ENCODE measurements around the gene APOL4. TPM values are rescaled to one million over a fixed set of nuclear protein-coding genes. Genes with fewer than 3 reads are reported as not detected.
"Not testable (repeated sequence)": the region's sequence is repeated elsewhere in the genome, so short reads cannot be mapped to it uniquely, and the experiment has no call there.

The APOL4 gene
- total RNA-seq, 8 experiments from 2014 or later = 0.08 to 32.6 (median 5.1) TPM; not detected in 1

- Histone ChIP-seq H3K27ac (peak overlapping the region in 1 of 2 donors; percentile 85), H3K4me3 (no peak overlapping the region), H3K4me1 (replicated peaks in 1 of 2) (peaks cover 33 to 55% of the 10 kb centered on the region in 2 donors)
- 100% methylated on average over 1 of the region's 3 CpGs; no CpG with 5 or more reads in 6 of the 10 experiments for WGBS, 10 experiments
- no peak for ATAC-seq (replicated peaks in 6 of 8)
- in situ Hi-C loops (cut with MboI; ENCODE audit: low pct_unique_long_range_greater_than_20kb in 2 of 9, low sequenced_read_pairs in 9 of 9, unreplicated experiment in 9 of 9) = loop anchor here in 1 of 9 experiments (10.0 kb wide), 1 partner anchor 76 kb away; no protein-coding TSS in a partner anchor
Observed at GRCh38 chr22:36198536-36198935, 3.1 kb downstream of the APOL4 start.

- Histone ChIP-seq H3K4me3 (no peak overlapping the region), H3K27ac (peak overlapping the region; percentile 61 to 85), H3K4me1 (replicated peaks in 1 of 2) (peaks cover 26 to 50% of the 10 kb centered on the region in 2 donors)
- in situ Hi-C loops (cut with MboI; ENCODE audit: low pct_unique_long_range_greater_than_20kb in 2 of 9, low sequenced_read_pairs in 9 of 9, unreplicated experiment in 9 of 9) = loop anchor here in 1 of 9 experiments (10.0 kb wide), 1 partner anchor 77 kb away; no protein-coding TSS in a partner anchor
- WGBS, 10 experiments = 0 to 93% (median 43%) methylated on average over 1 to 5 of the region's 8 CpGs; no CpG with 5 or more reads in 1 of the 10 experiments
- peak in 6 of 8 experiments; percentile 2 to 78 (median 71) for ATAC-seq (replicated peaks in 6 of 8)
Observed at GRCh38 chr22:36197514-36198146, 4.0 kb downstream of the APOL4 start.

- Histone ChIP-seq H3K4me3 (no peak overlapping the region), H3K27ac (peak overlapping the region; percentile 61 to 85), H3K4me1 (replicated peaks in 1 of 2) (peaks cover 26 to 44% of the 10 kb centered on the region in 2 donors)
- 0 to 20% (median 4%) methylated on average over 1 to 3 of the region's 5 CpGs; no CpG with 5 or more reads in 7 of the 10 experiments for WGBS, 10 experiments
- in situ Hi-C loops (cut with MboI; ENCODE audit: low pct_unique_long_range_greater_than_20kb in 2 of 9, low sequenced_read_pairs in 9 of 9, unreplicated experiment in 9 of 9) = loop anchor here in 1 of 9 experiments (10.0 kb wide), 1 partner anchor 78 kb away; no protein-coding TSS in a partner anchor
- peak; percentile 47 to 93 (median 88) for ATAC-seq (replicated peaks in 6 of 8)
Observed at GRCh38 chr22:36197065-36197440, 4.6 kb downstream of the APOL4 start.

GRCh38 chr22:36196254-36197064, 5.2 kb downstream of the APOL4 start:
- H3K4me3 ChIP-seq = no peak overlapping the region
- in situ Hi-C loops (cut with MboI; ENCODE audit: low pct_unique_long_range_greater_than_20kb in 2 of 9, low sequenced_read_pairs in 9 of 9, unreplicated experiment in 9 of 9) = loop anchor here in 1 of 9 experiments (10.0 kb wide), 1 partner anchor 78 kb away; no protein-coding TSS in a partner anchor
- peak in 3 of 8 experiments; percentile 28 to 74 (median 48) for ATAC-seq (replicated peaks in 6 of 8)
- H3K27ac ChIP-seq = peak overlapping the region; percentile 20 to 71
- H3K4me1 ChIP-seq (replicated peaks in 1 of 2) = peaks cover 26 to 38% of the 10 kb centered on the region in 2 donors
- WGBS, 10 experiments = 0 to 100% (median 40%) methylated on average over 2 to 3 of the region's 6 CpGs; no CpG with 5 or more reads in 6 of the 10 experiments

GRCh38 chr22:36194971-36195370, 6.6 kb downstream of the APOL4 start:
- peak in 7 of 8 experiments; percentile 13 to 58 (median 46) for ATAC-seq (replicated peaks in 6 of 8)
- 20 to 50% methylated on average over 2 to 3 of the region's 5 CpGs; no CpG with 5 or more reads in 8 of the 10 experiments for WGBS, 10 experiments
- in situ Hi-C loops (cut with MboI; ENCODE audit: low pct_unique_long_range_greater_than_20kb in 2 of 9, low sequenced_read_pairs in 9 of 9, unreplicated experiment in 9 of 9) = loop anchor here in 1 of 9 experiments (10.0 kb wide), 1 partner anchor 80 kb away; no protein-coding TSS in a partner anchor
- Histone ChIP-seq H3K4me1 (replicated peaks in 1 of 2) (peaks cover 26 to 36% of the 10 kb centered on the region in 2 donors), H3K4me3 (no peak overlapping the region), H3K27ac (no peak overlapping the region)

GRCh38 chr22:36194385-36194784, 7.2 kb downstream of the APOL4 start:
- peaks cover 26 to 36% of the 10 kb centered on the region in 2 donors for H3K4me1 ChIP-seq (replicated peaks in 1 of 2)
- no peak for ATAC-seq (replicated peaks in 6 of 8)
- in situ Hi-C loops (cut with MboI; ENCODE audit: low pct_unique_long_range_greater_than_20kb in 2 of 9, low sequenced_read_pairs in 9 of 9, unreplicated experiment in 9 of 9) = loop anchor here in 1 of 9 experiments (10.0 kb wide), 1 partner anchor 80 kb away; no protein-coding TSS in a partner anchor
- no peak overlapping the region for H3K27ac ChIP-seq
- H3K4me3 ChIP-seq = no peak overlapping the region
- WGBS, 10 experiments = no CpG with 5 or more reads among the region's 2 CpGs

- no peak for ATAC-seq (replicated peaks in 6 of 8)
- in situ Hi-C loops (cut with MboI; ENCODE audit: low pct_unique_long_range_greater_than_20kb in 2 of 9, low sequenced_read_pairs in 9 of 9, unreplicated experiment in 9 of 9) = loop anchor here in 1 of 9 experiments (10.0 kb wide), 1 partner anchor 81 kb away; no protein-coding TSS in a partner anchor
- Histone ChIP-seq H3K27ac (no peak overlapping the region), H3K4me1 (replicated peaks in 1 of 2) (peaks cover 26 to 31% of the 10 kb centered on the region in 2 donors), H3K4me3 (no peak overlapping the region)
- WGBS, 10 experiments = 53 to 100% (median 71%) methylated on average over 1 to 3 of the region's 3 CpGs; no CpG with 5 or more reads in 3 of the 10 experiments
Observed at GRCh38 chr22:36193577-36193976, 8.0 kb downstream of the APOL4 start.

GRCh38 chr22:36193171-36193570, 8.4 kb downstream of the APOL4 start:
- no peak for ATAC-seq (replicated peaks in 6 of 8)
- Histone ChIP-seq H3K4me3 (no peak overlapping the region), H3K4me1 (replicated peaks in 1 of 2) (peaks cover 23 to 27% of the 10 kb centered on the region in 2 donors), H3K27ac (no peak overlapping the region)
- in situ Hi-C loops (cut with MboI; ENCODE audit: low pct_unique_long_range_greater_than_20kb in 2 of 9, low sequenced_read_pairs in 9 of 9, unreplicated experiment in 9 of 9) = loop anchor here in 1 of 9 experiments (10.0 kb wide), 1 partner anchor 82 kb away; no protein-coding TSS in a partner anchor
- WGBS, 10 experiments = 50 to 100% (median 78%) methylated on average over 1 to 2 of the region's 3 CpGs; no CpG with 5 or more reads in 4 of the 10 experiments

GRCh38 chr22:36192542-36192941, 9.1 kb downstream of the APOL4 start:
- in situ Hi-C loops (cut with MboI; ENCODE audit: low pct_unique_long_range_greater_than_20kb in 2 of 9, low sequenced_read_pairs in 9 of 9, unreplicated experiment in 9 of 9) = loop anchor here in 1 of 9 experiments (10.0 kb wide), 1 partner anchor 82 kb away; no protein-coding TSS in a partner anchor
- 17 to 63% (median 57%) methylated on average over 1 to 3 of the region's 4 CpGs; no CpG with 5 or more reads in 5 of the 10 experiments for WGBS, 10 experiments
- H3K4me1 ChIP-seq (replicated peaks in 1 of 2) = peaks cover 18 to 21% of the 10 kb centered on the region in 2 donors
- H3K27ac ChIP-seq = no peak overlapping the region
- ATAC-seq (replicated peaks in 6 of 8) = peak in 1 of 8 experiments; percentile 54
- H3K4me3 ChIP-seq = no peak overlapping the region

- H3K4me3 ChIP-seq = no peak overlapping the region
- peak in 3 of 8 experiments; percentile 15 to 48 (median 20) for ATAC-seq (replicated peaks in 6 of 8)
- H3K27ac ChIP-seq = no peak overlapping the region
- WGBS, 10 experiments = 18 to 100% (median 82%) methylated on average over 1 to 13 of the region's 17 CpGs; no CpG with 5 or more reads in 2 of the 10 experiments
- in situ Hi-C loops (cut with MboI; ENCODE audit: low pct_unique_long_range_greater_than_20kb in 2 of 9, low sequenced_read_pairs in 9 of 9, unreplicated experiment in 9 of 9) = loop anchor here in 1 of 9 experiments (10.0 kb wide), 1 partner anchor 84 kb away; no protein-coding TSS in a partner anchor
- peaks cover 5 to 10% of the 10 kb centered on the region in 2 donors for H3K4me1 ChIP-seq (replicated peaks in 1 of 2)
Observed at GRCh38 chr22:36191106-36191836, 10.3 kb downstream of the APOL4 start.

- H3K4me1 ChIP-seq (replicated peaks in 1 of 2); H3K4me3 ChIP-seq; in situ Hi-C loops (cut with MboI; ENCODE audit: low pct_unique_long_range_greater_than_20kb in 2 of 9, low sequenced_read_pairs in 9 of 9, unreplicated experiment in 9 of 9); ATAC-seq (replicated peaks in 6 of 8); H3K27ac ChIP-seq: not testable (repeated sequence)
- WGBS, 10 experiments = 60% methylated on average over 1 of the region's 6 CpGs; no CpG with 5 or more reads in 9 of the 10 experiments
Observed at GRCh38 chr22:36187862-36188261, 13.7 kb downstream of the APOL4 start.
